ENCODE results near the gene STK33.

The STK33 gene

GRCh38 chr11:8612522-8612921, 18.5 kb upstream of the STK33 start:
- Histone ChIP-seq H3K36me3 (peaks cover 0 to 27% (median 7%) of the 10 kb centered on the region in 3 donors), H3K4me3 (no peak overlapping the region), H3K27me3 (no peaks in the 10 kb centered on the region), H3K27ac (no peak overlapping the region), H3K4me1 (no peaks in the 10 kb centered on the region), H3K9me3 (no peaks in the 10 kb centered on the region)
- intact Hi-C loops (cut with DNase I; ENCODE audit: low total_unique reads): no loop called here
- no peak for DNase-seq
- TF ChIP-seq, protein P1, sequence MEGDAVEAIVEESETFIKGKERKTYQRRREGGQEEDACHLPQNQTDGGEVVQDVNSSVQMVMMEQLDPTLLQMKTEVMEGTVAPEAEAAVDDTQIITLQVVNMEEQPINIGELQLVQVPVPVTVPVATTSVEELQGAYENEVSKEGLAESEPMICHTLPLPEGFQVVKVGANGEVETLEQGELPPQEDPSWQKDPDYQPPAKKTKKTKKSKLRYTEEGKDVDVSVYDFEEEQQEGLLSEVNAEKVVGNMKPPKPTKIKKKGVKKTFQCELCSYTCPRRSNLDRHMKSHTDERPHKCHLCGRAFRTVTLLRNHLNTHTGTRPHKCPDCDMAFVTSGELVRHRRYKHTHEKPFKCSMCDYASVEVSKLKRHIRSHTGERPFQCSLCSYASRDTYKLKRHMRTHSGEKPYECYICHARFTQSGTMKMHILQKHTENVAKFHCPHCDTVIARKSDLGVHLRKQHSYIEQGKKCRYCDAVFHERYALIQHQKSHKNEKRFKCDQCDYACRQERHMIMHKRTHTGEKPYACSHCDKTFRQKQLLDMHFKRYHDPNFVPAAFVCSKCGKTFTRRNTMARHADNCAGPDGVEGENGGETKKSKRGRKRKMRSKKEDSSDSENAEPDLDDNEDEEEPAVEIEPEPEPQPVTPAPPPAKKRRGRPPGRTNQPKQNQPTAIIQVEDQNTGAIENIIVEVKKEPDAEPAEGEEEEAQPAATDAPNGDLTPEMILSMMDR (IDR thresholded peaks at IDR 0.05): no peak

GRCh38 chr11:8610532-8611116, 16.6 kb upstream of the STK33 start:
- TF ChIP-seq, protein P1 (IDR thresholded peaks at IDR 0.05): no peak
- Histone ChIP-seq H3K27ac (no peak overlapping the region), H3K9me3 (no peaks in the 10 kb centered on the region), H3K4me1 (no peaks in the 10 kb centered on the region), H3K36me3 (peaks cover 0 to 8% (median 0%) of the 10 kb centered on the region in 3 donors), H3K4me3 (no peak overlapping the region), H3K27me3 (no peaks in the 10 kb centered on the region)
- intact Hi-C loops (cut with DNase I; ENCODE audit: low total_unique reads): no loop called here
- DNase-seq: no peak

GRCh38 chr11:8608652-8609051, 14.6 kb upstream of the STK33 start:
- TF ChIP-seq, protein P1 (IDR thresholded peaks at IDR 0.05): no peak
- peaks cover 0 to 9% (median 0%) of the 10 kb centered on the region in 4 donors for H3K4me1 ChIP-seq
- no peaks in the 10 kb centered on the region for H3K27me3 ChIP-seq
- no peaks in the 10 kb centered on the region for H3K9me3 ChIP-seq
- H3K36me3 ChIP-seq: no peaks in the 10 kb centered on the region
- intact Hi-C loops (cut with DNase I; ENCODE audit: low total_unique reads): no loop called here
- H3K4me3 ChIP-seq: no peak overlapping the region
- DNase-seq: no peak
- no peak overlapping the region for H3K27ac ChIP-seq

DNA sequence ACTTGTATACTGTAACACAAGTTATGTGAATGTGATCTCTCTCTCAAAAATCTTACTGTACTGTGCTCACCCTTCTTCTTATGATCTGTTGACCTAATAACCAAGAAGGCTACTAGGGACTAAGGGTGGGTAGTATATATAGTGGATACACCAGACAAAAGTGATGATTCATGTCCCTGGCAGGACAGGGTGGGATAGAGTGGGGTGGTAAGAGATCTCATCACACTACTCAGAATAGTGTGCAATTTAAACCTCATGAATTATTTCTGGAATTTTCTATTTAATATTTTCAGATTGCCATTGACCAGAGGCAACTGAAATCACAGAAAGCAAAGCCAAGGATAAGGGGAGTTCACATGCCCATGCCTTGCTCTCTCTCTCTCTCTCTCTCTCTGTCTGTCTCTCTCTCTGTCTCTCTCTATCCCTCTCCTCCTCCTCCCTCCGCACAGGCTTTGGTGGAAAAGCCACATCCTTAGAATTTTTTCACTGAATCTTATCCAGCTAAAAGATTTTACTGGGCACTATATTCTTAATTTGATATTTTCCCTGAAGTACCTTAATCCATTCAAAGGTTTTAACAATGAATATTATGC, 12.0 kb upstream of the STK33 start:
- Histone ChIP-seq H3K36me3 (no peaks in the 10 kb centered on the region), H3K27ac (no peak overlapping the region), H3K4me1 (peaks cover 0 to 9% (median 0%) of the 10 kb centered on the region in 4 donors), H3K27me3 (no peaks in the 10 kb centered on the region), H3K4me3 (no peak overlapping the region), H3K9me3 (no peaks in the 10 kb centered on the region)
- TF ChIP-seq, protein P1 (IDR thresholded peaks at IDR 0.05): no peak
- intact Hi-C loops (cut with DNase I; ENCODE audit: low total_unique reads): no loop called here
- DNase-seq: no peak

- no peaks in the 10 kb centered on the region for H3K9me3 ChIP-seq
- peaks cover 0 to 9% (median 0%) of the 10 kb centered on the region in 4 donors for H3K4me1 ChIP-seq
- peak; percentile 46 to 71 for DNase-seq
- intact Hi-C loops (cut with DNase I; ENCODE audit: low total_unique reads): no loop called here
- H3K4me3 ChIP-seq: no peak overlapping the region
- no peaks in the 10 kb centered on the region for H3K36me3 ChIP-seq
- H3K27ac ChIP-seq: peak overlapping the region in 1 of 2 donors; percentile 59
- TF ChIP-seq, protein P1 (IDR thresholded peaks at IDR 0.05): peak; percentile 41 to 47
- H3K27me3 ChIP-seq: no peaks in the 10 kb centered on the region
Observed at GRCh38 chr11:8604078-8604723, 10.2 kb upstream of the STK33 start.

Measured in tibial artery (tissue), 4 donors.